Stimulated activated CD8-positive, alpha-beta memory T cell treated with anti-CD3 and anti-CD28 coated beads, Interleukin-7, amount 100 ng/mL, for 4 hours (primary cell): Measurements from ENCODE around the gene NEFH.
A peak's percentile ranks its signal among the peaks of the same experiment; 100 is the strongest.
"Not testable (repeated sequence)": the region's sequence is repeated elsewhere in the genome, so short reads cannot be mapped to it uniquely, and the experiment has no call there.

Source experiments
- DNase-seq, 2 donors: peaks; one replicate each; pipeline ENCODE4 v3.0.0-alpha.2; 2020; ENCODE audit warnings: low read depth in 2 of 2

NEFH gene

GRCh38 chr22:29464581-29464980 is 15.4 kb upstream of the NEFH start:
- no peak for DNase-seq

GRCh38 chr22:29469755-29470154 is 10.3 kb upstream of the NEFH start:
- no peak for DNase-seq

- DNase-seq, result peak; percentile 19 to 32
Measured at GRCh38 chr22:29470159-29470855, 9.7 kb upstream of the NEFH start.

GRCh38 chr22:29473001-29473400 is 7.0 kb upstream of the NEFH start:
- no peak for DNase-seq

- no peak for DNase-seq
Measured at GRCh38 chr22:29475550-29475949, 4.5 kb upstream of the NEFH start.

- DNase-seq, result no peak
Measured at GRCh38 chr22:29476116-29476515, 3.9 kb upstream of the NEFH start.

- DNase-seq, result no peak
Measured at GRCh38 chr22:29477723-29478318, 2.2 kb upstream of the NEFH start.

- DNase-seq, result no peak
Measured at GRCh38 chr22:29478326-29479276, 1.4 kb upstream of the NEFH start.

GRCh38 chr22:29480262-29480511 is 169 bp downstream of the NEFH start:
- DNase-seq, result no peak

GRCh38 chr22:29480512-29481264 is 670 bp downstream of the NEFH start:
- peak in 1 of 2 donors; percentile 24 for DNase-seq

- DNase-seq, result no peak
Measured at GRCh38 chr22:29481265-29482000, 1.4 kb downstream of the NEFH start.

- DNase-seq, result no peak
Measured at GRCh38 chr22:29482253-29482652, 2.2 kb downstream of the NEFH start.

GRCh38 chr22:29482726-29483125 is 2.7 kb downstream of the NEFH start:
- DNase-seq, result no peak

- DNase-seq, result no peak
Measured at GRCh38 chr22:29483254-29483653, 3.2 kb downstream of the NEFH start.

- DNase-seq, result no peak
Measured at GRCh38 chr22:29484642-29485041, 4.6 kb downstream of the NEFH start.

GRCh38 chr22:29485448-29485847 is 5.4 kb downstream of the NEFH start:
- DNase-seq, result no peak

- DNase-seq, result no peak
Measured at GRCh38 chr22:29487426-29487986, 7.5 kb downstream of the NEFH start.

- not testable (repeated sequence) for DNase-seq
Measured at GRCh38 chr22:29489127-29489780, 9.2 kb downstream of the NEFH start.

GRCh38 chr22:29491012-29491411 is 11.0 kb downstream of the NEFH start:
- no peak for DNase-seq

- DNase-seq, result no peak
Measured at GRCh38 chr22:29493636-29494035, 13.6 kb downstream of the NEFH start.

- no peak for DNase-seq
Measured at GRCh38 chr22:29499852-29500251, 19.8 kb downstream of the NEFH start.
